GM18502 (cell line): ENCODE measurements around the gene ITGB8.

Source experiments
- ATAC-seq: cut with Tn5 transposase; IDR thresholded peaks from one replicate; pipeline ENCODE4 v1.9.1; 2021; ENCODE audit warnings: mild to moderate bottlenecking; ENCODE audit not compliant: unreplicated experiment, poor library complexity

ITGB8 gene

DNA sequence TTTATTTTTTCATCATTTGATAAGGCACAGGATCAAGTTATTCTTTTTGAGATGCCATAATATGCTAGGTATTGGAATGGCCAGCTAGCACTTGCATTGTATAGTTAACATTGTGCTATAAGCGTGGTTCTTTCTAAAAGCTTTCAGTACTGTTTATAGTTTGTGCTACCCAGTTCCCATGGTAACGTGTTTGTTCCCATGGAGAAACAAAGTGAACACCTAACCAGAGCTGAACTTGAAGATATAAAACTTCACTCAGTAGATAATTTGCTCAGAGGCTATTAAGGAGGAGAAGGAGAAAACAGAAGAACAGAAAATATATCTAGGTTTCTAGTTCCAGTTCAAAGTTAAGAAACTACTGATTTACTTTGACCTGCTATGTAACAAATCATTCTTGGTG is 23.6 kb upstream of the ITGB8 start:
- ATAC-seq: peak; percentile 82

- no peak for ATAC-seq
Observed at GRCh38 chr7:20307901-20308300, 22.8 kb upstream of the ITGB8 start.

GRCh38 chr7:20310301-20310700 is 20.4 kb upstream of the ITGB8 start:
- no peak for ATAC-seq

- ATAC-seq: peak; percentile 49
Observed at GRCh38 chr7:20310963-20311742, 19.5 kb upstream of the ITGB8 start.

- ATAC-seq: no peak
Observed at GRCh38 chr7:20311743-20312042, 19.0 kb upstream of the ITGB8 start.

- ATAC-seq: no peak
Observed at GRCh38 chr7:20312562-20312961, 18.1 kb upstream of the ITGB8 start.

DNA sequence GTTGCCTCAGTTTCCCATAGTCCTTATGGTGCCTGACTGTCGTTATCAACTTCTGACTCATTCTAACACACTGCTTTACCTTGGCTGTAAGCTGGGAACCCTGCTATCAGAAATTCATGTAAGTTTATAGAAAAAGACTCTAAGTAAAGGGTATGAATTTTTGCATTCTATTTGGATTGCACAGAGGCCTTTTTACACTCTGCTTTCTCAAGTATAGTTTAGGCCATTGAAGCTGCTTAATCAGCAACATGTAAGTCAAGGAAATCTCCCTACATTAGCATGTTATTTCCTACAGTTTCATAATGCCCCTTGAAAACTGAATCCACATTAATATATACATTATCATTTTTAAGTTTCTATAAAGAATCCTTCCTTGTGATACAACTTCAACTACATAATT is 17.1 kb upstream of the ITGB8 start:
- ATAC-seq: no peak

DNA sequence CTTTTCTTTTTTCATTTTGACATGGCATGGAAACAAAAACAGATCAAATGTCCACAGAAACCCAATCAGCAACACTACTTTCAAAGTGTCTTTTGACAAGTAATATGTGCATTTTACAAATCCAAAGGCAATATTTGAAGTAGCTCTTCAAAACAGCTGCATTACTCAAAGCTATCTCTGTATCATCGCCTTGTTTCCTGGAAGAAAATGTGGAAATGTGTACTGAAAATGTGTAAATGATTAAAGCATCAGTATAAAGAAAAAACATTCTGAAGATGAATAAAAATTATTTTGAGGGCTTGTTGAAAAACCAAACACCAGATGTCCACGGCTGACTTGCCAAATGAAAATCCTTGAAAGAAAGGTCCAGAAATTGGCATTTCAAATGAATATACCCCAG is 16.5 kb upstream of the ITGB8 start:
- no peak for ATAC-seq

DNA sequence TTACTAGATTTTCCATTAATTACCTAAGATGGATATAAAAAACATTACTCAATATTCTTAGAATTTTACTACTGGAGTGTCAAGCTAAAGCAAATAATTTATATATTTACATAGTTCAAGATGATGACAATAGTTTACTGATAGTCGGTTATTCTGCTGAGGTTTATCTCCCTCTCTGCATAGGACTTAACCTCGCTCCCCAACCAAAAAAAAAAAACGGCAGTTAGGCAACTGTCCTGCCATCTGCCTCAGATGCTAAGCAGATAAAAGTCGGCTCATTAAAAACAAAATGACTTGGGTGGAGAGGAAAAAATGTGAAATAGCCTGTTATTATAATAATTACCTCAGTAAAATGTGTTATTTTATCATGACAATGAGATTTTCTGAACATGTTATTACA is 14.0 kb upstream of the ITGB8 start:
- ATAC-seq: no peak

DNA sequence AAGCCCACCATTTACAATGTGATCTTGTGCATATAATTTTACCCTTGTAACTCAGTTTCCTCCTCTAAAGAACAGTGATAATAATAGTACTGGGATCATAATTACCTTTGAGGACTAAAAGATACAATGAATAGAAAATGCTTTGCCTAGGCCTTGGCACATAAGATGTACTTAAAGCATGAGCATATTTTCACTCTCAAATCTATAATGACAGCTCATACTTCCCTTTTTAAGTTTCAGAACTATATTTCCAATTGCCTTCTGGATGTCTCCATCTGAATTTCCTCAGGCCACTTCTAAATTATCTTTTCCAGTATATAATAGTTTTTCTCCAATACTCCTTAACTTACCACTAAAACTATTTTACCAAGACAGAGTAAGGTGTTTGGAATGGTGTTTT is 13.3 kb upstream of the ITGB8 start:
- ATAC-seq: no peak

- no peak for ATAC-seq
Observed at GRCh38 chr7:20318933-20319332, 11.8 kb upstream of the ITGB8 start.

- ATAC-seq: no peak
Observed at GRCh38 chr7:20320322-20320721, 10.4 kb upstream of the ITGB8 start.

- no peak for ATAC-seq
Observed at GRCh38 chr7:20320786-20321185, 9.9 kb upstream of the ITGB8 start.

DNA sequence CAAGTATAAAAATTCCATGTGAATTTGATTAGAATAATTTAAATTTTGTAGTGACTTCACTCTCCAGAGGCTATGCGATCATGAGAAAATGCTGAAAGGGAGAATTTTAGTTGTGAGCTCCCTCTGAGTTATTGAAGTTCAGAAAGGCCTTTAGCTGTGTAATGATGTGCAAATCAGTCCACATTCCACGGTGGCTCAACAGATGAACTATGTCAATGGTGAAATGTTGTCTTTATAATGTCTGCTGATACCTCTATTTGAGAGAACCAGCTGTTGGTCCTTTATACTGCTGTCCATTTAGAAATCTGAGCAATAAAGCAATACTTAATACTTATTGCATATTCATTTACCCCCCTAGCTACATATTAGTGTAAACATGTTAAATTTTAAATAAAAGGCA is 7.1 kb upstream of the ITGB8 start:
- ATAC-seq: no peak

- ATAC-seq: no peak
Observed at GRCh38 chr7:20326342-20326741, 4.4 kb upstream of the ITGB8 start.

DNA sequence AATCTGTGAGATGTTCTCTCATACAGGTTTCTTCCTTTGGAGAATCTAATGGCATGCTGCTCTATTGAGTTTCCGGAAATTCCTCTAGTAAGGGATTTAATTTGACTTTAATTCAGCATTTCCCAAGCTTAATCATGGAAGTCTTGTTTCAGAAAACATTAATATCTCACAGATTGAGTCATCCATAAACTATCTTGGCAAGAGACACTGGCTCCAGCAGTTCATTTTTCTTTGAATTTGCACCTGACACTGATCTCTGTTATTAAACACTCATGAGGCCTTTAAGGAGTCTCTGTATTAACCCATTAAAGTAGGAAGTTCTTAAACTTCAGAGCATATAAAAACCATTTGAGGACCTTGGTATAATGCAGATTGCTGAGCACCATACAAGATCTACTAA is 3.6 kb upstream of the ITGB8 start:
- ATAC-seq: no peak

DNA sequence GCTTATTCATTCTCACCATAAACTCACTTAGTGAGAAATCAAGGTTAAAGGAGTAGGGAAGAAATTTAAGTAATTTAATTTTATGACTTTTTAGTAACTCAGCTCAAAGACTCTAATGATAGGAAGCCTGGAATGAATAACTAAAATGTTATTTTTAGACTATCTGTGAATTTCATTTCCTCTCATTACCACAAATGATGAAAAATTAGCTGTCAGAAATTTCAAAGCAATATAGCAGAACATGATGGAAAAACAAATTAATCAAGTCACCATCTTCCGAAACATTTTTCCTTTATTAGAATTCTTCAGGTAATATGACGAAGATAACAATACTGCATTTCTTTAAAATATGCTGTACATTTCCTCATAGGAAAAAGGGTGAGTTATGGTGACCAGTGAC is 2.7 kb upstream of the ITGB8 start:
- ATAC-seq: no peak

DNA sequence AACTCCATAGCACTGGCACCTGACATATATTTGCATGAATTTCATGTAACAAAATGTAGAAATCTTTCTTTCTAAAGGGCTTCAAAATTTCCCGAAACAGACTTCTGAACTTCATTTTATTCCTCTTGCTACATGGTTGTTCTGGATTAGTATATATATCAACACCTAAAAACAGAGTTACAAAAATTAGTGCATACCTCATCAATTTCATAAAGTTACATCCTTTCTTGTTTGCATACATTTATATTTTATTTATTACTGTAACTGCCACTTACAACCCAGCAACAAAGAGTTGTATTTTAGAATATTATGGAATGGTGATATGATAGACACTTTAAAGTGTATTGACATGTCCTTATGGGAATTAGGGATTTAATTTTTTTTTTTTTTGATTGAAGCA is 2.0 kb upstream of the ITGB8 start:
- no peak for ATAC-seq

GRCh38 chr7:20329389-20330238 is 1.1 kb upstream of the ITGB8 start:
- ATAC-seq: peak; percentile 46

GRCh38 chr7:20330928-20331909 is 519 bp downstream of the ITGB8 start:
- ATAC-seq: peak; percentile 28
